Epithelial cell of proximal tubule (primary cell): ENCODE data around the gene ESF1. TPM values are rescaled to one million over a fixed set of nuclear protein-coding genes. Genes with fewer than 3 reads are reported as not detected.

Experiments used
- DNase-seq: peaks from one replicate; pipeline ENCODE4 v3.0.0-alpha.2; 2011; ENCODE audit warnings: low read depth
- H3K4me3 ChIP-seq: 2 replicates; pipeline ENCODE4 v1.5.1; 2011; ENCODE audit warnings: low read depth, mild to moderate bottlenecking, low read length
- total RNA-seq: library from RNA; depleted of rRNA; stranded (reverse); fragments of >200 nt; gene quantifications from 2 replicates; pipeline ENCODE4 v1.2.3, GENCODE V29; 2015
- TF ChIP-seq, protein P1 (sequence below): conservative IDR thresholded peaks from 2 replicates; pipeline ENCODE4 v1.5.1; 2012; ENCODE audit warnings: low read depth, mild to moderate bottlenecking, low read length

The ESF1 gene
- total RNA-seq, 1 donor from 2014 or later: 13.4 TPM

DNA sequence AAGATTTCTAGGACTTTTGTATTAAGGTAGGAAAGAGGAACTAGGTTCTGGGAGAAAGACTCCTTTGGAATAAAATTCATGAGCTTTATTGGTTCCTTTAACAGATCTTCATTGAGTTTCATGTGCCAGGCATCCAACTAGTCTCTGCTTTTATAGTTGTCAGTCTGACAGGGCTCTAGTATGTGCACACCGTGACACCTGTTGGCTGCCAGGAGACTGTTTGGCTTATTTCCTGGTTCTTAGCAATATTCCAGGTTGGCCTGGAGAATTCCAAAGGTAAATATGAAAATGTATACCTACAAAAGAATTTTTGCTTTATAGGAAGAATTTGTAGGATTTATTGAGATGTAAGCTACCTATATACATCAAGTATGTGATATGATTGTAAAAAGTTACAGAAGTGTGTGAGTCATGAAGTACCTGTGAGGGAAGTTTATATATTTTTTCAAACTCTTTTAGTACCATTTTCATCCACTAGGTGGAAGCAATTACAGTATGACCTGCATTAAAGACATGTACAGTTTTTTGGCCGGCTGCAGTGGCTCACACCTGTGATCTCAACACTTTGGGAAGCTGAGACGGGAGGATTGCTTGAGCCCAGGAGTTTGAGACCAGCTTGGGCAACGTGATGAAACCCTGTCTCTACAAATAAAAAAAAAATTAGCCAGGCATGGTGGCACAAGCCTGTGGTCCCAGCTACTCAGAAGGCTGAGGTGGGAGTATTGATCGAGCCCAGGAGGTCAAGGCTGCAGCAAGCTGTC lies 35.3 kb upstream of the ESF1 start:
- DNase-seq: peak; percentile 39
- TF ChIP-seq, protein P1, sequence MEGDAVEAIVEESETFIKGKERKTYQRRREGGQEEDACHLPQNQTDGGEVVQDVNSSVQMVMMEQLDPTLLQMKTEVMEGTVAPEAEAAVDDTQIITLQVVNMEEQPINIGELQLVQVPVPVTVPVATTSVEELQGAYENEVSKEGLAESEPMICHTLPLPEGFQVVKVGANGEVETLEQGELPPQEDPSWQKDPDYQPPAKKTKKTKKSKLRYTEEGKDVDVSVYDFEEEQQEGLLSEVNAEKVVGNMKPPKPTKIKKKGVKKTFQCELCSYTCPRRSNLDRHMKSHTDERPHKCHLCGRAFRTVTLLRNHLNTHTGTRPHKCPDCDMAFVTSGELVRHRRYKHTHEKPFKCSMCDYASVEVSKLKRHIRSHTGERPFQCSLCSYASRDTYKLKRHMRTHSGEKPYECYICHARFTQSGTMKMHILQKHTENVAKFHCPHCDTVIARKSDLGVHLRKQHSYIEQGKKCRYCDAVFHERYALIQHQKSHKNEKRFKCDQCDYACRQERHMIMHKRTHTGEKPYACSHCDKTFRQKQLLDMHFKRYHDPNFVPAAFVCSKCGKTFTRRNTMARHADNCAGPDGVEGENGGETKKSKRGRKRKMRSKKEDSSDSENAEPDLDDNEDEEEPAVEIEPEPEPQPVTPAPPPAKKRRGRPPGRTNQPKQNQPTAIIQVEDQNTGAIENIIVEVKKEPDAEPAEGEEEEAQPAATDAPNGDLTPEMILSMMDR: peak; percentile 61

DNA sequence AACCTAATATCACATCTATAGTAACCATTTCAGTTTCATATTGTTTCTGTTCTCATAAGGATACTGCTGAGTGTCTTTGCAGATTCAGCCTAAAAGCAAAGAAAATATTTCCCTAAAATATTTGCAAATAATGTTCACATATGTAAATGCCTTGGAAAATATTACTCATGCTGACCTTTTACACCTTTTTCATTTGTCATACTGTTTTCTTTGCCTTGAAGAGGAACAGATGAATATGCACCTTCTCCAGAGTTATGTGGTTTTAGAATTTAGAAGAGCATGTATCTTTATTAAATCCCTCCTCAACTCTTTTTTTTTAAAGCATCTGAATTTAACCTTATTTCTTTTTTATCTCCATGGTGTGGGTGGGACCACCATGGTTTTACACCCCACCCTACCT lies 32.6 kb upstream of the ESF1 start:
- no peak for DNase-seq
- TF ChIP-seq, protein P1: no peak

More for the DNA sequence above, 35.3 kb upstream of the ESF1 start:
- no peak overlapping the region for H3K4me3 ChIP-seq

DNA sequence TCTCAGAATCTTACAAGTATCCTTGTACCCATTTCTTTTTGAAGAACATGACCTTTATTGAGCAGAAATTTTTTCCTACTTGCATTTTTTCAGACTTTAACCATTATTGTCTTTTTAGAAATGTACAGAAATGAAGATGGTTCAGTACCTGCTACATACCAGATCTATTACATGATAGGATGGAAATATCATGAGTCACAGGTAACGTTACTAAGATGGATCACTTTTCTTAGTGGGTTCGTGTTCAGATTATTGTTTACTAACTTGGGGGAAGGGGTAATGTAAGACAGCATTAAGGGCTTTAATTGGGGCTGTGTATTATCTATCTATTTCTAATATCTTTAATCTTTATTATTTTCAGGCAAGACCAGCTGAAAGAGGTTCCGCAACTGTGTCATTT lies 32.0 kb upstream of the ESF1 start:
- TF ChIP-seq, protein P1: no peak
- H3K4me3 ChIP-seq: no peak overlapping the region
- no peak for DNase-seq

More for the DNA sequence above, 32.6 kb upstream of the ESF1 start:
- no peak overlapping the region for H3K4me3 ChIP-seq

DNA sequence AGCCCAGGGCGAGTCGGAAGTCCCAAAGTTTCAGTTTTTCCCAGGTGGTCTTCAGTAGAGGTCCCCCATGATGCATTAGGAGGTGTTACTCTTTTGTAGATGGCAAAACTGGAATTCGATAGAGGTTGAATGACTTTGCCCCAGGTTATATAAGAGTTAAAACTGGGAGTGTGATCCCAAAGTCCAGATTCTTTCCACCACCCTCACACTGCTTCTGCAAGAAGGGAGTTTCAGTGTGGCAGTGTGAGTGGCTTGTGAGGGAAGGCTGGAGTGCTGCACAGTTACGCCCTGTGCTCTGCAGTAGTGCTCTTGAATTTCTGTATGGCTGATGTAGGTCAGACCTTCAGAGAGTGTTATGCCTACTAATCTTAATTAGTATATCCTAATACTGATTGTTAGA lies 30.0 kb upstream of the ESF1 start:
- no peak overlapping the region for H3K4me3 ChIP-seq
- TF ChIP-seq, protein P1: no peak

DNA sequence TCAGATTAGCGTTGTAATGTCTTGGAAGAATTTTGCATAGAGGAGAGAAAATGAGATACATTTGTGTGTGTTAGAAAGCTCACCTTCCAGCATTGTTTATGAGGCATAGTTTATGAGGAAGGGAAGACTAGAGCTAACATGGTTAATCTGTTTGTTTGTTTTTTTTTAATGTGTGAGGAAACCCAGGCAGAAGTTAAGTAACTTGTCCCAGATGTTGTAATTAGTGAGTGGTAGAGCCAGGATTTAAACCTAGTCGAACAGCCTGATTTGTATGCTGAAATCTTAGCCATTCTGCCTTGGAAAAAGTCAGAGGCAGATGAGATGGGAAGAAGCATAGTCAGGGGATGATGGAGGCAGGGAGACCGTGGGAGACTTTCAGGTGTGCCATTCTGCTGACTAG lies 29.2 kb upstream of the ESF1 start:
- no peak for DNase-seq
- TF ChIP-seq, protein P1: no peak
- no peak overlapping the region for H3K4me3 ChIP-seq

More for the DNA sequence above, 30.0 kb upstream of the ESF1 start:
- no peak for DNase-seq

DNA sequence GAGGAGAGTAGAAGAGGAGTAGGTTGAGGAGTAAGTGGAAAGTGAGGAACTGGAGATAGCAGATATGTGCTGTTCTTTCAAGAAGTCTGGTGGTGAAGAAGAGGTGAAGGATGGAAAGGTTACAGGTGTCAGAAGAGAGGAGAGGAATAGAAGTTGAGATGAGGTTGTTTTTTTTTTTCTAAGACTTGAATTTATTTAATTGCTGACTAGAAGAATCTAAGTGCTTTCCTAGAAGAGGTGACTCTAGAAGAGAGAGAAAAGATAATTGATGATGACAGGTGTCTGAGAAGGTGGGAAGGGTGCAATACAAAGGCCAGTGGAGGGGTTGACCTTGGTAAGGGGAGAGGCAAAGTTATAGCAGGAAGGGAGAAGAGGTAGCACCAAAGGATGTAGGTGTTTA lies 25.7 kb upstream of the ESF1 start:
- no peak for DNase-seq
- TF ChIP-seq, protein P1: no peak
- H3K4me3 ChIP-seq: no peak overlapping the region

DNA sequence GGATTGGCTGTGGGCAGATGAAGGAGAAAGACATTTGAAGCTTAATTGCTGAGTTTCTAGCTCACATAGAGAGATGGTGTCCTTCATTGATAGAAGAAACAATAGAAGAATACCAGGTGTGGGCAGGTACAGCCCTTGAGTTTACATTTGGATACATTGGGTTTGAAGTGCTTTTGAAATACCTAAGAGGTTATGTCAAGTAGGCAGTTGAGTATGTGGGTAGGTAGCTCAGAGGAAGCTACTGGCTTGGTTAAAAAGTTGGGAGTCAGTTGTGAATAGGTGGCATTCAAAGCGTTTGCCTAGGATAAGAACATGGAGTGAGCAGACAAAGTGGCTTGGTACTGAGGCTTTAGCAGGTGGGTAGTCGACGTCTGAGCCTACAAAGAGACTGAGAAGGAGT lies 25.1 kb upstream of the ESF1 start:
- TF ChIP-seq, protein P1: no peak
- no peak overlapping the region for H3K4me3 ChIP-seq
- no peak for DNase-seq
